H1 (cell line): ENCODE data around the gene TUBGCP4. TPM values are rescaled to one million over a fixed set of nuclear protein-coding genes. Genes with fewer than 3 reads are reported as not detected.

Experiments
- CBX5 ChIP-seq: fragments of 300-800, 300-1000 bp; sonication (generic); IDR thresholded peaks from 2 replicates; pipeline ENCODE4 v1.7.1; 2016; ENCODE audit warnings: antibody characterized with exemption, low read length, low read depth
- HDAC6 ChIP-seq: IDR thresholded peaks from one replicate; pipeline ENCODE4 v1.7.1; 2012; ENCODE audit warnings: low read depth, mild to moderate bottlenecking, inconsistent platforms, low read length, moderate library complexity
- SIN3A ChIP-seq, 2 experiments: IDR thresholded peaks in 1 of 2; conservative IDR thresholded peaks in 1 of 2; 2 replicates each; pipeline ENCODE4 v1.6.1; 2011 to 2012; ENCODE audit warnings: low read length in 2 of 2, improper control_type of control experiment in 1 of 2, low read depth in 1 of 2, mild to moderate bottlenecking in 1 of 2
- TAF1 ChIP-seq: IDR thresholded peaks from 2 replicates; pipeline ENCODE4 v1.6.1; 2011; ENCODE audit warnings: mild to moderate bottlenecking, low read depth, low read length
- polyA plus RNA-seq, 7 experiments: library from polyadenylated mRNA; depleted of rRNA in 3 of 7; stranded (reverse) in 5 of 7; unstranded in 2 of 7; fragments of >200 nt in 5 of 7; fragments of 200-250 nt in 2 of 7; gene quantifications; 1 replicate in 5 of 7; 2 replicates in 1 of 7; 4 replicates in 1 of 7; pipeline versions ENCODE4 v1.2.1 to v1.2.3, GENCODE V29; 2011 to 2013; ENCODE audit warnings: missing spikeins in 2 of 7, mixed read lengths in 2 of 7
- total RNA-seq: library from RNA; stranded (reverse); fragmentation: NEBNext Ultra II Directional; extraction: Animal tissue kit (Norgen Biotek cat#: 25700); gene quantifications from 2 replicates; pipeline ENCODE4 v1.2.1, GENCODE V29; 2021
- TF ChIP-seq, protein P1 (sequence below): fragments of 300-600 bp; sonication (generic); IDR thresholded peaks from 2 replicates; pipeline ENCODE4 v1.7.1; 2012; ENCODE audit warnings: low read length, moderate library complexity, mild to moderate bottlenecking, inconsistent platforms; ENCODE audit not compliant: insufficient replicate concordance

TUBGCP4 gene
- total and polyA plus RNA-seq, 2 of the 8 experiments (the other 6 are each of a cell fraction or from before 2014, with no cell fraction given): 7.3 to 23.4 TPM

DNA sequence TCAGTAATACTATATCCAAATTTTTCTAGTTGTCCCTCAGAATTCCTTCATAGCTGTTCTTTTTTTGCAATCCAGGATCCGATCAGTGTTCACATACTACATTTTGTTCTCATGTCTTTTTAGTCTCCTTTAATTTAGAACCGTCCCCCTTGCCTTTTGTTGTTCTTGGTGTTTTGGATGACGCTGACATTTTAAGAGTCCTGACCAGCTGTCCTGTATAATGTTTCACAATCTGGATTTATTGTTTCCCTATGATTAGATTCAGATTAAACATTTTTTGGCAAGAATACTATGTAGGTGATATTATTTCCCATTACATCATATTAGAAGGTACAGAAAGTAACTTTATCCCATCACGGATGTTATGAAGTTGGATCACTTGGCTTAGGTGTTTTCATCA, 11.4 kb downstream of the TUBGCP4 start (continued):
- TF ChIP-seq, protein P1, sequence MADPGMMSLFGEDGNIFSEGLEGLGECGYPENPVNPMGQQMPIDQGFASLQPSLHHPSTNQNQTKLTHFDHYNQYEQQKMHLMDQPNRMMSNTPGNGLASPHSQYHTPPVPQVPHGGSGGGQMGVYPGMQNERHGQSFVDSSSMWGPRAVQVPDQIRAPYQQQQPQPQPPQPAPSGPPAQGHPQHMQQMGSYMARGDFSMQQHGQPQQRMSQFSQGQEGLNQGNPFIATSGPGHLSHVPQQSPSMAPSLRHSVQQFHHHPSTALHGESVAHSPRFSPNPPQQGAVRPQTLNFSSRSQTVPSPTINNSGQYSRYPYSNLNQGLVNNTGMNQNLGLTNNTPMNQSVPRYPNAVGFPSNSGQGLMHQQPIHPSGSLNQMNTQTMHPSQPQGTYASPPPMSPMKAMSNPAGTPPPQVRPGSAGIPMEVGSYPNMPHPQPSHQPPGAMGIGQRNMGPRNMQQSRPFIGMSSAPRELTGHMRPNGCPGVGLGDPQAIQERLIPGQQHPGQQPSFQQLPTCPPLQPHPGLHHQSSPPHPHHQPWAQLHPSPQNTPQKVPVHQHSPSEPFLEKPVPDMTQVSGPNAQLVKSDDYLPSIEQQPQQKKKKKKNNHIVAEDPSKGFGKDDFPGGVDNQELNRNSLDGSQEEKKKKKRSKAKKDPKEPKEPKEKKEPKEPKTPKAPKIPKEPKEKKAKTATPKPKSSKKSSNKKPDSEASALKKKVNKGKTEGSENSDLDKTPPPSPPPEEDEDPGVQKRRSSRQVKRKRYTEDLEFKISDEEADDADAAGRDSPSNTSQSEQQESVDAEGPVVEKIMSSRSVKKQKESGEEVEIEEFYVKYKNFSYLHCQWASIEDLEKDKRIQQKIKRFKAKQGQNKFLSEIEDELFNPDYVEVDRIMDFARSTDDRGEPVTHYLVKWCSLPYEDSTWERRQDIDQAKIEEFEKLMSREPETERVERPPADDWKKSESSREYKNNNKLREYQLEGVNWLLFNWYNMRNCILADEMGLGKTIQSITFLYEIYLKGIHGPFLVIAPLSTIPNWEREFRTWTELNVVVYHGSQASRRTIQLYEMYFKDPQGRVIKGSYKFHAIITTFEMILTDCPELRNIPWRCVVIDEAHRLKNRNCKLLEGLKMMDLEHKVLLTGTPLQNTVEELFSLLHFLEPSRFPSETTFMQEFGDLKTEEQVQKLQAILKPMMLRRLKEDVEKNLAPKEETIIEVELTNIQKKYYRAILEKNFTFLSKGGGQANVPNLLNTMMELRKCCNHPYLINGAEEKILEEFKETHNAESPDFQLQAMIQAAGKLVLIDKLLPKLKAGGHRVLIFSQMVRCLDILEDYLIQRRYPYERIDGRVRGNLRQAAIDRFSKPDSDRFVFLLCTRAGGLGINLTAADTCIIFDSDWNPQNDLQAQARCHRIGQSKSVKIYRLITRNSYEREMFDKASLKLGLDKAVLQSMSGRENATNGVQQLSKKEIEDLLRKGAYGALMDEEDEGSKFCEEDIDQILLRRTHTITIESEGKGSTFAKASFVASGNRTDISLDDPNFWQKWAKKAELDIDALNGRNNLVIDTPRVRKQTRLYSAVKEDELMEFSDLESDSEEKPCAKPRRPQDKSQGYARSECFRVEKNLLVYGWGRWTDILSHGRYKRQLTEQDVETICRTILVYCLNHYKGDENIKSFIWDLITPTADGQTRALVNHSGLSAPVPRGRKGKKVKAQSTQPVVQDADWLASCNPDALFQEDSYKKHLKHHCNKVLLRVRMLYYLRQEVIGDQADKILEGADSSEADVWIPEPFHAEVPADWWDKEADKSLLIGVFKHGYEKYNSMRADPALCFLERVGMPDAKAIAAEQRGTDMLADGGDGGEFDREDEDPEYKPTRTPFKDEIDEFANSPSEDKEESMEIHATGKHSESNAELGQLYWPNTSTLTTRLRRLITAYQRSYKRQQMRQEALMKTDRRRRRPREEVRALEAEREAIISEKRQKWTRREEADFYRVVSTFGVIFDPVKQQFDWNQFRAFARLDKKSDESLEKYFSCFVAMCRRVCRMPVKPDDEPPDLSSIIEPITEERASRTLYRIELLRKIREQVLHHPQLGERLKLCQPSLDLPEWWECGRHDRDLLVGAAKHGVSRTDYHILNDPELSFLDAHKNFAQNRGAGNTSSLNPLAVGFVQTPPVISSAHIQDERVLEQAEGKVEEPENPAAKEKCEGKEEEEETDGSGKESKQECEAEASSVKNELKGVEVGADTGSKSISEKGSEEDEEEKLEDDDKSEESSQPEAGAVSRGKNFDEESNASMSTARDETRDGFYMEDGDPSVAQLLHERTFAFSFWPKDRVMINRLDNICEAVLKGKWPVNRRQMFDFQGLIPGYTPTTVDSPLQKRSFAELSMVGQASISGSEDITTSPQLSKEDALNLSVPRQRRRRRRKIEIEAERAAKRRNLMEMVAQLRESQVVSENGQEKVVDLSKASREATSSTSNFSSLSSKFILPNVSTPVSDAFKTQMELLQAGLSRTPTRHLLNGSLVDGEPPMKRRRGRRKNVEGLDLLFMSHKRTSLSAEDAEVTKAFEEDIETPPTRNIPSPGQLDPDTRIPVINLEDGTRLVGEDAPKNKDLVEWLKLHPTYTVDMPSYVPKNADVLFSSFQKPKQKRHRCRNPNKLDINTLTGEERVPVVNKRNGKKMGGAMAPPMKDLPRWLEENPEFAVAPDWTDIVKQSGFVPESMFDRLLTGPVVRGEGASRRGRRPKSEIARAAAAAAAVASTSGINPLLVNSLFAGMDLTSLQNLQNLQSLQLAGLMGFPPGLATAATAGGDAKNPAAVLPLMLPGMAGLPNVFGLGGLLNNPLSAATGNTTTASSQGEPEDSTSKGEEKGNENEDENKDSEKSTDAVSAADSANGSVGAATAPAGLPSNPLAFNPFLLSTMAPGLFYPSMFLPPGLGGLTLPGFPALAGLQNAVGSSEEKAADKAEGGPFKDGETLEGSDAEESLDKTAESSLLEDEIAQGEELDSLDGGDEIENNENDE: no peak
- TF ChIP-seq CBX5 (no peak), TAF1 (no peak), SIN3A (conservative IDR thresholded peaks at IDR 0.05 in 1 of 2, IDR thresholded peaks at IDR 0.05 in 1 of 2; ENCODE audit: low read depth in 1 of 2, low read length in 2 of 2) (no peak), HDAC6 (no peak)
- TF ChIP-seq, all 59 proteins: peak for 0
